ENCODE results near the gene ROBO1.

DNA sequence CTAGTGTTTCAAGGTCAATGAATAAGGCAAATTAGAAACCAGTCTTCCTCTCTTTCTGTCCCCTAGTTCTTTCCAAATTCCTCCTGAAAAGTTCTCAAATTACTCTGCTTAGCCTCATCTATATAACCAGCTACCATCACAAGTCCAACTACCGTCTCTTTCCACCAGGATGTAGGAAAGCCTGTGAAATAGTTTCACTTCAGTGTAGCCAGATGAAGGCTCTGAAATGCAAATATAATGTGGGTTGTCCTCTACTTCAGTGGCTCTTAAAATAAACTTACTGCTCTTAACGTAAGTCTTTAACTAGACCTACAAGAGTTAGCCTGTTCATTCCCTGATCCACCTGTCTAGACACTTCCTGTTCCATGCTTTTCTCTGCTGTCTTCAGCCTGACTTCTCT, 827.7 kb downstream of the ROBO1 start:
- TF ChIP-seq, protein P1, sequence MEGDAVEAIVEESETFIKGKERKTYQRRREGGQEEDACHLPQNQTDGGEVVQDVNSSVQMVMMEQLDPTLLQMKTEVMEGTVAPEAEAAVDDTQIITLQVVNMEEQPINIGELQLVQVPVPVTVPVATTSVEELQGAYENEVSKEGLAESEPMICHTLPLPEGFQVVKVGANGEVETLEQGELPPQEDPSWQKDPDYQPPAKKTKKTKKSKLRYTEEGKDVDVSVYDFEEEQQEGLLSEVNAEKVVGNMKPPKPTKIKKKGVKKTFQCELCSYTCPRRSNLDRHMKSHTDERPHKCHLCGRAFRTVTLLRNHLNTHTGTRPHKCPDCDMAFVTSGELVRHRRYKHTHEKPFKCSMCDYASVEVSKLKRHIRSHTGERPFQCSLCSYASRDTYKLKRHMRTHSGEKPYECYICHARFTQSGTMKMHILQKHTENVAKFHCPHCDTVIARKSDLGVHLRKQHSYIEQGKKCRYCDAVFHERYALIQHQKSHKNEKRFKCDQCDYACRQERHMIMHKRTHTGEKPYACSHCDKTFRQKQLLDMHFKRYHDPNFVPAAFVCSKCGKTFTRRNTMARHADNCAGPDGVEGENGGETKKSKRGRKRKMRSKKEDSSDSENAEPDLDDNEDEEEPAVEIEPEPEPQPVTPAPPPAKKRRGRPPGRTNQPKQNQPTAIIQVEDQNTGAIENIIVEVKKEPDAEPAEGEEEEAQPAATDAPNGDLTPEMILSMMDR (IDR thresholded peaks at IDR 0.05), result no peak
- TF ChIP-seq POLR2A (IDR thresholded peaks at IDR 0.05), result no peak
